Ascending aorta (tissue), 2 donors: ENCODE measurements around the gene OR51B5. TPM values are rescaled to one million over a fixed set of nuclear protein-coding genes. Genes with fewer than 3 reads are reported as not detected.
"Not testable (repeated sequence)": the region's sequence is repeated elsewhere in the genome, so short reads cannot be mapped to it uniquely, and the experiment has no call there.

ENCODE experiments used
- DNase-seq, 2 donors: peaks; one replicate each; pipeline ENCODE4 v3.0.0-alpha.2; 2019; ENCODE audit warnings: low spot score in 2 of 2
- H3K27ac ChIP-seq, 2 donors: fragments of 200-600 bp; sonication (generic); one replicate each; pipeline ENCODE4 v1.5.1; 2016 to 2017; ENCODE audit warnings: mild to moderate bottlenecking in 1 of 2
- H3K27me3 ChIP-seq: fragments of 200-600 bp; sonication (generic); one replicate; pipeline ENCODE4 v1.5.1; 2017
- H3K36me3 ChIP-seq, 2 donors: fragments of 200-600 bp; sonication (generic); one replicate each; pipeline ENCODE4 v1.5.1; 2016
- H3K4me1 ChIP-seq, 2 donors: fragments of 200-600 bp; sonication (generic); one replicate each; pipeline ENCODE4 v1.5.1; 2016 to 2017; ENCODE audit warnings: mild to moderate bottlenecking in 1 of 2
- H3K4me3 ChIP-seq, 2 donors: fragments of 200-600 bp; sonication (generic); one replicate each; pipeline ENCODE4 v1.5.1; 2016 to 2017; ENCODE audit warnings: mild to moderate bottlenecking in 1 of 2
- H3K9me3 ChIP-seq, 2 donors: fragments of 200-600 bp; sonication (generic); one replicate each; pipeline ENCODE4 v1.5.1; 2016
- CTCF ChIP-seq, 3 experiments: fragments of 200-600 bp in 2 of 3; fragments of 450-650 bp in 1 of 3; sonication (generic) in 2 of 3; IDR thresholded peaks; one replicate each; pipeline ENCODE4 v1.5.1; 2016 to 2019; ENCODE audit warnings: antibody characterized with exemption in 3 of 3, mild to moderate bottlenecking in 1 of 3, moderate library complexity in 1 of 3
- intact Hi-C: fragments of 100-400 bp; cut with DNase I; formaldehyde crosslinking; loops from one replicate; pipeline ENCODE4 v1.15.1; 2023
- total RNA-seq: library from RNA; depleted of rRNA; stranded (reverse); fragments of >200 nt; gene quantifications from one replicate; pipeline ENCODE4 v1.1.0, GENCODE V29; 2016

Gene OR51B5
- total RNA-seq, 1 donor from 2014 or later = not detected

GRCh38 chr11:5345831-5346230 is 2.5 kb upstream of the OR51B5 start:
- Histone ChIP-seq H3K36me3 (no peaks in the 10 kb centered on the region), H3K27me3 (no peaks in the 10 kb centered on the region), H3K9me3 (no peaks in the 10 kb centered on the region), H3K4me1 (no peaks in the 10 kb centered on the region), H3K4me3 (no peak overlapping the region), H3K27ac (no peak overlapping the region)
- TF ChIP-seq CTCF (IDR thresholded peaks at IDR 0.05) = no peak
- no peak for DNase-seq
- intact Hi-C loops = no loop called here

DNA sequence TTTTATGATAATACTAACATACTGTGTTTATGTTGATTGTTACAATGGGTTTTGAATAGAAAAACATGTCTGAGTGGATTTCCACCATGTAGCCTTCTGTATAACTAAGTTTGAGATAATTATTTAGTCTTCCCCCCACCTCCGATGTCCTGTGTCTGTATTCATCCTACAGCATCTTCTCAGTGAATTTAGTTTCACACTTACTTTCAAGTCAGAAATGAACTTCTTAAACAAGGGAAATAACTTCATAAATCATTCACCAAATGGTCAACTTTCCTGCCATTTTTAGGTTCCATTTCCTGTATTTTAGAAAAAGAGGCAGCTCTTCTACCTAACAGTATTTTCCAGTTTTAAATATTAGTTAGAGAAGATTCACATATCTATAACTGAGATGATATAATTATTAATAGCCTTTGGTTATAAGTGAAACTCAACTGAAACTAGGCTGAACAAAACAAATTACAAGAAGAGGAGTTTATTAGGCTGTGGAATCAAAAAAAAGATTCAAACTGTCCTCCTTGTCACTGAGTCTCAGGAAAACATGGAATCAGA is 3.5 kb downstream of the OR51B5 start:
- Histone ChIP-seq H3K27me3 (no peaks in the 10 kb centered on the region), H3K36me3 (no peaks in the 10 kb centered on the region), H3K4me3 (no peak overlapping the region), H3K4me1 (no peaks in the 10 kb centered on the region), H3K27ac (no peak overlapping the region), H3K9me3 (no peaks in the 10 kb centered on the region)
- TF ChIP-seq CTCF (IDR thresholded peaks at IDR 0.05) = no peak
- DNase-seq = no peak
- intact Hi-C loops = no loop called here

GRCh38 chr11:5337253-5337652 is 6.1 kb downstream of the OR51B5 start:
- H3K4me3 ChIP-seq, H3K27ac ChIP-seq, H3K27me3 ChIP-seq, intact Hi-C loops, H3K9me3 ChIP-seq, DNase-seq, H3K4me1 ChIP-seq, H3K36me3 ChIP-seq: not testable (repeated sequence)

- no peak for DNase-seq
- TF ChIP-seq CTCF (IDR thresholded peaks at IDR 0.05) = no peak
- Histone ChIP-seq H3K27me3 (no peaks in the 10 kb centered on the region), H3K27ac (no peak overlapping the region), H3K9me3 (no peaks in the 10 kb centered on the region), H3K4me1 (no peaks in the 10 kb centered on the region), H3K36me3 (no peaks in the 10 kb centered on the region), H3K4me3 (no peak overlapping the region)
- intact Hi-C loops = no loop called here
Observed at GRCh38 chr11:5336331-5336730, 7.0 kb downstream of the OR51B5 start.

DNA sequence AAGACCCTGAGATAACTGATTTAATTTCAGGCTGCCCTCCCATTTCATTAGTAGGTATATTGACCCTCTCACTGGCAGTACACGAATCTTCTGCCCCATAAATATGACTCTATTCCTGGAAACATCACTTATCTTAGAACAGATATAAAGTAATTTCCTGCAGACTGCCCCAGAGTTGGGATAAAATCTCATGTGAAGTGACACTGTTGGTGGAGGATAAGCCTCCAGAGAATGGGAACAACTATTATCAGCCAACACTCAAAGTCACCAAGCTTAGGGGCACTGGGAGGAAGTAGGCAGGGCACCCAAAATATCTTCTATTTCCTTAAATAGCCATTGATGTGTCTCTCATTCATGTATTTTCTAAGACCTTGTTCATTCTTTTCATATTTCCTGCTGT is 8.2 kb downstream of the OR51B5 start:
- no peak overlapping the region for H3K4me3 ChIP-seq
- H3K27ac ChIP-seq = no peak overlapping the region
- no peak for DNase-seq
- no peak for TF ChIP-seq CTCF (IDR thresholded peaks at IDR 0.05)
- H3K4me1 ChIP-seq = no peaks in the 10 kb centered on the region
- H3K9me3 ChIP-seq = no peaks in the 10 kb centered on the region
- H3K36me3 ChIP-seq = no peaks in the 10 kb centered on the region
- intact Hi-C loops = no loop called here
- H3K27me3 ChIP-seq = no peaks in the 10 kb centered on the region

GRCh38 chr11:5324197-5324596 is 19.1 kb downstream of the OR51B5 start, which contains the start of gene OR51B2:
OR51B2 (minus strand) TSS chr11:5324297; CDS start chr11:5324297, 0 bp downstream.
- intact Hi-C loops = no loop called here

More at GRCh38 chr11:5324197-5324596, 19.1 kb downstream of the OR51B5 start, which contains the start of gene OR51B2:
- Histone ChIP-seq H3K4me1 (no peaks in the 10 kb centered on the region), H3K9me3 (no peaks in the 10 kb centered on the region), H3K27me3 (no peaks in the 10 kb centered on the region), H3K36me3 (no peaks in the 10 kb centered on the region), H3K27ac (no peak within 1 kb of the TSS), H3K4me3 (no peak within 1 kb of the TSS)
- no peak for DNase-seq
- TF ChIP-seq CTCF (IDR thresholded peaks at IDR 0.05) = no peak
